ENCODE measurements around the gene MEOX2. TPM values are rescaled to one million over a fixed set of nuclear protein-coding genes. Genes with fewer than 3 reads are reported as not detected.

Gene MEOX2
- total RNA-seq, 1 donor from 2014 or later, result not detected

DNA sequence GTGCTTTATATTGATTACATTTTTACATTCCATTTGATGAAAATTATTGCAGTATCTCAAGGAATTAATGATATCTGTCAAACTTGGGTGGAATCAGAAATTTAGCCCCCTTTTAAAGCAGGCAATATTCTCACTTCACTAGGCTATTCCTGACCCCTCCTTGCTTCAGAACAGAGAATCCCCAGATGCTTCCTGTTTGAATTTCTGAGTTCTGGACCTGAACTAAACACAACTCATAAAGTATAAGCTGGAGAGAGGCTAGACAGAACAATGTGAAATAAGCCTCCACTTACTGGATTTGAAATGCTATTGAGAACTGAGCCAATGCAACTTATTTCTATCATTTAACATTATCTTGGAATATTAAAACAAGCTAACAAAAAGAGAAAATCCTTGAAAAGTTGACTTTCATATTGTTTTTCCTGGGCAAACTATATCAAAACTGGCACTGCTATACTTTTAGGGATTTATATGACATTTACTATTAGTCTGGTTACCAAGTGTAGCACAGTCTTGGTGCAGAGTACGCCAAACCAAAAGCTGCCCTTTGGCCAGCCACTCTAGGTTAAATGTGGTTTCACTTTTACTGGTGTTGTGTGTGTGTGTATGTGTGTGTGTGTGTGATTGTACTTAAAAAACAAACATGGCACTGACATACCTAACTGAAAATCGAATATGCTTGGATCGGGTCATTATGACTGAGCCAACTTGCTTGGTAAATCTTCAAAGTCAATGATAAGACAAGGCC lies 105.7 kb downstream of the MEOX2 start:
- Mint-ChIP-seq H3K4me3 (no peak overlapping the region), H3K27me3 (ENCODE audit: low read depth) (no peaks in the 10 kb centered on the region), H3K9me3 (peaks cover 23% of the 10 kb centered on the region), H3K4me1 (no peaks in the 10 kb centered on the region), H3K36me3 (peaks cover 2% of the 10 kb centered on the region), H3K27ac (no peak overlapping the region)
- DNase-seq (ENCODE audit: low spot score in 2 of 2, unreplicated experiment in 2 of 2), result no peak
- TF ChIP-seq CTCF (IDR thresholded peaks at IDR 0.05; ENCODE audit: unreplicated experiment), result no peak

- TF ChIP-seq CTCF (IDR thresholded peaks at IDR 0.05; ENCODE audit: unreplicated experiment), result no peak
- H3K27me3 Mint-ChIP-seq (ENCODE audit: low read depth), result no peaks in the 10 kb centered on the region
- H3K4me1 Mint-ChIP-seq, result no peaks in the 10 kb centered on the region
- H3K36me3 Mint-ChIP-seq, result no peaks in the 10 kb centered on the region
- H3K4me3 Mint-ChIP-seq, result no peak overlapping the region
- no peak for DNase-seq (ENCODE audit: low spot score in 2 of 2, unreplicated experiment in 2 of 2)
- peaks cover under 1% of the 10 kb centered on the region for H3K9me3 Mint-ChIP-seq
- H3K27ac Mint-ChIP-seq, result no peak overlapping the region
Measured at GRCh38 chr7:15577600-15577999, 108.9 kb downstream of the MEOX2 start.

DNA sequence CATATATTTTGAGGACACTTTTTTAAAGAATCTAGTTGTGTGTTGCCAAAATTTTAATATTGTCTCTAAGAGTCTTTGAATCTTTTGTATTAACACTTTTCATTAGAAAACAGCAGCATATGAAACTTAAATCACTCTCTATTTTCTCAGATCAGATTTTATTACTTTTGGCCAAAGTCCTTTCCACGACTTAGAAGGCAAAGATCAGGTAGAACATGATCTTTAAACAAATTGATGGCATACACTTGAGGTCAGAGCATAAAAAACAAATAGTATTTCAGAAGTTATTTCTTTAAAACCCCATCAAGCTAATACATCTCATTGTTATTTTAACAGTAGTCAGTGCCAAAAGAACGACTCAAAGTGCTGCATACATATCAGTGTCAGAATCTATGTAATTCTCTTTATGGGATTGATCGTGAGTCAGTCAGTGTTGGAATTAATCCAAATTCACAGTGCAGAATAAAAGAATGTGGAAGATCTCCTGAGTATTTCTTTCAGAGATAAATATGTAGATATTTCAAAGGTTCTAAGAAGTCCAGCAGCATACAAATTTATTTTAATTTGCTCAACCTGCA lies 115.1 kb downstream of the MEOX2 start:
- Mint-ChIP-seq H3K9me3 (peaks cover 3% of the 10 kb centered on the region), H3K27ac (no peak overlapping the region), H3K27me3 (ENCODE audit: low read depth) (no peaks in the 10 kb centered on the region), H3K4me3 (no peak overlapping the region), H3K4me1 (peaks cover 9% of the 10 kb centered on the region), H3K36me3 (no peaks in the 10 kb centered on the region)
- DNase-seq (ENCODE audit: low spot score in 2 of 2, unreplicated experiment in 2 of 2), result no peak
- TF ChIP-seq CTCF (IDR thresholded peaks at IDR 0.05; ENCODE audit: unreplicated experiment), result no peak

DNA sequence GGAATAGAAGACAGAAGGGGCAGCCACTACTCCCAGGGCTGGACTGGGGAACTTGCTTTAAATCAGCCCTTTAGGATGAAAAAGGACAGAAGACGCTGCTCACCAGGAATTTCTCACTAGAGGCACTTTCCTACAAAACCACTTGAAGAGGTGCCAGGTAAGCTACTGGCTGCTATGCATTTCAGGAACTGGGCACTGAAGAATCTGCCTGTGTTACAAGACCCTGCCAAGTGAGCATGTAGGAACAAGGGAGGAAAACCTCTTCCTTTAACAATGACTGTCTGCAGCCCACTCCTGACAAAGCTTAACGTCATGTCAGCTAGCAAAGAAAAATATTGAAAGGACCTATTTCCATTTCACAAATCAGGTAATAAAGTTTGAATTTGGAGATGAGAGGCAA lies 118.8 kb downstream of the MEOX2 start:
- Mint-ChIP-seq H3K4me1 (peaks cover 9% of the 10 kb centered on the region), H3K27ac (no peak overlapping the region), H3K36me3 (no peaks in the 10 kb centered on the region), H3K9me3 (peaks cover 3% of the 10 kb centered on the region), H3K27me3 (ENCODE audit: low read depth) (no peaks in the 10 kb centered on the region), H3K4me3 (no peak overlapping the region)
- no peak for TF ChIP-seq CTCF (IDR thresholded peaks at IDR 0.05; ENCODE audit: unreplicated experiment)
- DNase-seq (ENCODE audit: low spot score in 2 of 2, unreplicated experiment in 2 of 2), result no peak

DNA sequence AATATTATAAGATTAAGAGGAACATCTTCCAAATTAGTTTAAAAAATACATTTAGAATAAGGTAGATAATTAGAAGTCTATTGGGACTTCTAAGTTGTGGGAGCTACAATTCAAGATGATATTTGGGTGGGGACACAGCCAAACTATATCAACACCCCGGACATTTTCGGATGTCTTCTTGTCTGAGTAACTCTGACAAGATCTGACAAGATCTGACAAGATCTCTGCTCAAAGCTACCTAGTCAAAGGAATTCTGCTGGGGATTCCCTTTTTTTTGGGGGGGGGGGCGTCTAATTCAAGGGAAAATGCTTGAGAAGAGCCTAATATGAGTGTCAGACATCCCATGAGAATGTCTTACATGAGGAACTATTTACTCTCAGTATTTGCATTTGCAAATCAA lies 119.4 kb downstream of the MEOX2 start:
- H3K36me3 Mint-ChIP-seq, result no peaks in the 10 kb centered on the region
- H3K9me3 Mint-ChIP-seq, result peaks cover 3% of the 10 kb centered on the region
- no peak for DNase-seq (ENCODE audit: low spot score in 2 of 2, unreplicated experiment in 2 of 2)
- no peak for TF ChIP-seq CTCF (IDR thresholded peaks at IDR 0.05; ENCODE audit: unreplicated experiment)
- H3K27me3 Mint-ChIP-seq (ENCODE audit: low read depth), result no peaks in the 10 kb centered on the region
- H3K4me3 Mint-ChIP-seq, result no peak overlapping the region
- no peak overlapping the region for H3K27ac Mint-ChIP-seq
- peaks cover 8% of the 10 kb centered on the region for H3K4me1 Mint-ChIP-seq

Data from mesothelial cell of epicardium (in vitro differentiated cells).